Activated CD8-positive, alpha-beta memory T cell treated with anti-CD3 and anti-CD28 coated beads, Interleukin-2, amount 10 ng/mL, durations not matched to agents 7 days and 5 days (primary cell): ENCODE measurements around the gene CDKAL1. TPM values are rescaled to one million over a fixed set of nuclear protein-coding genes. Genes with fewer than 3 reads are reported as not detected.
A peak's percentile ranks its signal among the peaks of the same experiment; 100 is the strongest.
"Not testable (repeated sequence)": the region's sequence is repeated elsewhere in the genome, so short reads cannot be mapped to it uniquely, and the experiment has no call there.

Experiments used
- ATAC-seq: fragments of 150-1000 bp; cut with Tn5 transposase; one replicate; pipeline ENCODE4 v1.10.0; 2021; ENCODE audit warnings: moderate library complexity
- CTCF ChIA-PET: fragments of 350-600 bp; sonication (Branson Sonifier 250); formaldehyde crosslinking; loops from one replicate; lab custom pipeline; 2021; ENCODE audit warnings: antibody characterized with exemption; lab: Charles Lee
- DNase-seq: peaks from one replicate; pipeline ENCODE4 v3.0.0-alpha.2; 2020
- H3K27ac Mint-ChIP-seq: one replicate; pipeline ENCODE4 v1.8.0; 2021; ENCODE audit warnings: mild to moderate bottlenecking, mixed read lengths
- H3K27me3 Mint-ChIP-seq: one replicate; pipeline ENCODE4 v1.8.0; 2021; ENCODE audit warnings: mixed read lengths
- H3K36me3 Mint-ChIP-seq: one replicate; pipeline ENCODE4 v1.8.0; 2021; ENCODE audit warnings: mild to moderate bottlenecking, mixed read lengths
- H3K4me1 Mint-ChIP-seq: one replicate; pipeline ENCODE4 v1.8.0; 2021; ENCODE audit warnings: mixed read lengths
- H3K4me3 Mint-ChIP-seq: one replicate; pipeline ENCODE4 v1.8.0; 2021; ENCODE audit warnings: mild to moderate bottlenecking, moderate library complexity, mixed read lengths
- H3K9me3 Mint-ChIP-seq: one replicate; pipeline ENCODE4 v1.8.0; 2022; ENCODE audit warnings: low read depth, mixed read lengths
- total RNA-seq, 2 experiments: library from RNA; stranded (reverse); gene quantifications; one replicate each; pipeline ENCODE4 v1.2.3, GENCODE V29; 2021

The CDKAL1 gene
- total RNA-seq: 10 to 100 TPM; 27.9 to 30.0 TPM

GRCh38 chr6:20534295-20535262, at the start of gene CDKAL1:
TSS of gene CDKAL1 (plus strand) at chr6:20534457. CDS start at chr6:20546351, 11,894 bp downstream.
- H3K36me3 Mint-ChIP-seq: peaks cover 24% of the 10 kb centered on the region
- peak; percentile 96 for DNase-seq
- peaks cover 53% of the 10 kb centered on the region for H3K4me1 Mint-ChIP-seq
- peaks cover 2% of the 10 kb centered on the region for H3K27me3 Mint-ChIP-seq
- peak; percentile 93 for ATAC-seq
- CTCF ChIA-PET: interaction anchor here (1.7 kb wide), 1 partner anchor 1054 kb away, joined by 4 read pairs; no protein-coding TSS in a partner anchor
- H3K9me3 Mint-ChIP-seq: no peaks in the 10 kb centered on the region
- H3K4me3 Mint-ChIP-seq: peak within 1 kb of the TSS; percentile 98
- H3K27ac Mint-ChIP-seq: peak within 1 kb of the TSS; percentile 99

- Mint-ChIP-seq H3K4me1 (peaks cover 3% of the 10 kb centered on the region), H3K4me3 (no peak overlapping the region), H3K27me3 (no peaks in the 10 kb centered on the region), H3K27ac (no peak overlapping the region), H3K36me3 (peaks cover 78% of the 10 kb centered on the region), H3K9me3 (no peaks in the 10 kb centered on the region)
- no peak for DNase-seq
- ATAC-seq: no peak
- CTCF ChIA-PET: no interaction called here
These were observed 47.6 kb upstream of the CDKAL1 start for GRCh38 chr6:20486641-20487040.

GRCh38 chr6:20487669-20488375, 46.4 kb upstream of the CDKAL1 start:
- no peak overlapping the region for H3K4me3 Mint-ChIP-seq
- H3K36me3 Mint-ChIP-seq: peaks cover 73% of the 10 kb centered on the region
- H3K27ac Mint-ChIP-seq: no peak overlapping the region

GRCh38 chr6:20490591-20490990, 43.7 kb upstream of the CDKAL1 start:
- H3K4me3 Mint-ChIP-seq: no peak overlapping the region
- ATAC-seq: no peak
- H3K27ac Mint-ChIP-seq: no peak overlapping the region
- DNase-seq: no peak
- no peaks in the 10 kb centered on the region for H3K27me3 Mint-ChIP-seq
- peaks cover 53% of the 10 kb centered on the region for H3K36me3 Mint-ChIP-seq
- H3K9me3 Mint-ChIP-seq: no peaks in the 10 kb centered on the region
- CTCF ChIA-PET: interaction anchor here (1.4 kb wide), 1 partner anchor 86 kb away, joined by 3 read pairs; no protein-coding TSS in a partner anchor
- H3K4me1 Mint-ChIP-seq: peaks cover 3% of the 10 kb centered on the region

More at GRCh38 chr6:20487669-20488375, 46.4 kb upstream of the CDKAL1 start:
- ATAC-seq (no peak), DNase-seq (no peak)
- Mint-ChIP-seq H3K27me3 (no peaks in the 10 kb centered on the region), H3K4me1 (peaks cover 3% of the 10 kb centered on the region), H3K9me3 (no peaks in the 10 kb centered on the region)
- CTCF ChIA-PET: no interaction called here

GRCh38 chr6:20492099-20492498, 42.2 kb upstream of the CDKAL1 start:
- no peaks in the 10 kb centered on the region for H3K9me3 Mint-ChIP-seq
- H3K27me3 Mint-ChIP-seq: no peaks in the 10 kb centered on the region
- no peaks in the 10 kb centered on the region for H3K4me1 Mint-ChIP-seq
- DNase-seq (no peak), ATAC-seq (no peak)
- H3K27ac Mint-ChIP-seq: no peak overlapping the region
- CTCF ChIA-PET: no interaction called here
- H3K4me3 Mint-ChIP-seq: no peak overlapping the region
- H3K36me3 Mint-ChIP-seq: peaks cover 45% of the 10 kb centered on the region

- Mint-ChIP-seq H3K27ac (no peak overlapping the region), H3K4me3 (no peak overlapping the region), H3K27me3 (peaks cover 10% of the 10 kb centered on the region), H3K36me3 (peaks cover 9% of the 10 kb centered on the region), H3K4me1 (no peaks in the 10 kb centered on the region), H3K9me3 (no peaks in the 10 kb centered on the region)
- DNase-seq: no peak
- no peak for ATAC-seq
- CTCF ChIA-PET: interaction anchor here (0.6 kb wide), 2 partner anchors 31 to 92 kb away, joined by 3 to 4 read pairs; no protein-coding TSS in a partner anchor
These were observed 36.8 kb upstream of the CDKAL1 start for GRCh38 chr6:20497216-20498040.

- CTCF ChIA-PET: no interaction called here
- no peak for DNase-seq
- H3K27me3 Mint-ChIP-seq: peaks cover 13% of the 10 kb centered on the region
- ATAC-seq: no peak
- no peaks in the 10 kb centered on the region for H3K4me1 Mint-ChIP-seq
- H3K36me3 Mint-ChIP-seq: peaks cover 9% of the 10 kb centered on the region
- H3K27ac Mint-ChIP-seq: no peak overlapping the region
- H3K9me3 Mint-ChIP-seq: no peaks in the 10 kb centered on the region
- H3K4me3 Mint-ChIP-seq: no peak overlapping the region
These were observed 36.2 kb upstream of the CDKAL1 start for GRCh38 chr6:20498041-20498385.

GRCh38 chr6:20509212-20509611, 25.0 kb upstream of the CDKAL1 start:
- Mint-ChIP-seq H3K9me3 (no peaks in the 10 kb centered on the region), H3K4me3 (no peak overlapping the region), H3K27ac (no peak overlapping the region), H3K4me1 (no peaks in the 10 kb centered on the region), H3K27me3 (peaks cover 13% of the 10 kb centered on the region), H3K36me3 (peaks cover 1% of the 10 kb centered on the region)
- CTCF ChIA-PET: no interaction called here
- ATAC-seq (no peak), DNase-seq (no peak)

- ATAC-seq (no peak), DNase-seq (no peak)
- CTCF ChIA-PET: interaction anchor here (1.5 kb wide), 1 partner anchor 16 kb away, joined by 6 read pairs; no protein-coding TSS in a partner anchor
- Mint-ChIP-seq H3K27me3 (peaks cover 14% of the 10 kb centered on the region), H3K4me3 (no peak overlapping the region), H3K36me3 (peaks cover 1% of the 10 kb centered on the region), H3K27ac (no peak overlapping the region), H3K4me1 (no peaks in the 10 kb centered on the region), H3K9me3 (no peaks in the 10 kb centered on the region)
These were observed 22.4 kb upstream of the CDKAL1 start for GRCh38 chr6:20511852-20512251.

GRCh38 chr6:20525208-20525607, 9.0 kb upstream of the CDKAL1 start:
- H3K9me3 Mint-ChIP-seq, H3K36me3 Mint-ChIP-seq, H3K4me3 Mint-ChIP-seq, DNase-seq, ATAC-seq, H3K27ac Mint-ChIP-seq: not testable (repeated sequence)
- peaks cover 17% of the 10 kb centered on the region for H3K4me1 Mint-ChIP-seq
- peaks cover 21% of the 10 kb centered on the region for H3K27me3 Mint-ChIP-seq
- CTCF ChIA-PET: interaction anchor here (1.9 kb wide), 1 partner anchor 121 kb away, joined by 7 read pairs; no protein-coding TSS in a partner anchor

- H3K27ac Mint-ChIP-seq: peak overlapping the region; percentile 67
- not testable (repeated sequence) for H3K27me3 Mint-ChIP-seq, H3K4me3 Mint-ChIP-seq, H3K9me3 Mint-ChIP-seq, DNase-seq, H3K36me3 Mint-ChIP-seq
- CTCF ChIA-PET: interaction anchor here (1.0 to 2.8 kb wide), 14 partner anchors 12 to 1427 kb away, joined by 3 to 43 read pairs (median 8); no protein-coding TSS in a partner anchor
- H3K4me1 Mint-ChIP-seq: peaks cover 31% of the 10 kb centered on the region
- peak; percentile 65 for ATAC-seq
These were observed 5.2 kb upstream of the CDKAL1 start for GRCh38 chr6:20529086-20529448.

- H3K9me3 Mint-ChIP-seq: no peaks in the 10 kb centered on the region
- no peak overlapping the region for H3K4me3 Mint-ChIP-seq
- CTCF ChIA-PET: interaction anchor here (1.3 to 1.8 kb wide), 2 partner anchors 129 to 440 kb away, joined by 3 to 7 read pairs; no protein-coding TSS in a partner anchor
- peaks cover 19% of the 10 kb centered on the region for H3K36me3 Mint-ChIP-seq
- H3K4me1 Mint-ChIP-seq: peaks cover 54% of the 10 kb centered on the region
- ATAC-seq (no peak), DNase-seq (no peak)
- peaks cover 3% of the 10 kb centered on the region for H3K27me3 Mint-ChIP-seq
- H3K27ac Mint-ChIP-seq: peak overlapping the region; percentile 31
These were observed 1.4 kb upstream of the CDKAL1 start for GRCh38 chr6:20532881-20533280.
